Measurements from ENCODE around the gene UBE2E2. TPM values are rescaled to one million over a fixed set of nuclear protein-coding genes. Genes with fewer than 3 reads are reported as not detected.
A peak's percentile ranks its signal among the peaks of the same experiment; 100 is the strongest.

The UBE2E2 gene
- polyA plus RNA-seq, 1 donor from 2014 or later, result 19.8 TPM

- Histone ChIP-seq H3K9me3 (ENCODE audit: low read length) (no peaks in the 10 kb centered on the region), H3K9ac (ENCODE audit: low read length) (no peak overlapping the region), H3K9me2 (ENCODE audit: insufficient read depth, low read length) (no peaks in the 10 kb centered on the region), H4K20me1 (ENCODE audit: insufficient read depth) (no peaks in the 10 kb centered on the region), H2AFZ (ENCODE audit: low read depth, low read length) (no peak overlapping the region), H3K4me3 (ENCODE audit: low read length) (no peak overlapping the region), H3K4me2 (ENCODE audit: low read length) (no peak overlapping the region), H3K27me3 (ENCODE audit: insufficient read depth, low read depth, low read length) (no peaks in the 10 kb centered on the region), H3F3A (ENCODE audit: insufficient read depth, low read length, poor library complexity, severe bottlenecking) (no peaks in the 10 kb centered on the region), H3K36me3 (ENCODE audit: insufficient read depth, low read length) (no peaks in the 10 kb centered on the region), H3K79me2 (replicated peaks; ENCODE audit: insufficient read depth, low read length) (no peaks in the 10 kb centered on the region), H3K27ac (ENCODE audit: low read length) (no peak overlapping the region)
- TF ChIP-seq EZH2 (IDR thresholded peaks at IDR 0.05; ENCODE audit: borderline replicate concordance, insufficient read depth, low read length, poor library complexity, severe bottlenecking), result no peak
- no peak for TF ChIP-seq MXI1 (conservative IDR thresholded peaks at IDR 0.05; ENCODE audit: poor library complexity, severe bottlenecking)
- TF ChIP-seq EP300 (conservative IDR thresholded peaks at IDR 0.05; ENCODE audit: poor library complexity, severe bottlenecking), result no peak
- no peak for TF ChIP-seq POLR2AphosphoS5 (IDR thresholded peaks at IDR 0.05)
- no peak for TF ChIP-seq RAD21 (conservative IDR thresholded peaks at IDR 0.05)
- TF ChIP-seq TAF1 (IDR thresholded peaks at IDR 0.05; ENCODE audit: low read depth), result no peak
- no peak for TF ChIP-seq SMC3 (conservative IDR thresholded peaks at IDR 0.05; ENCODE audit: poor library complexity)
- no peak for TF ChIP-seq CTCF (IDR thresholded peaks at IDR 0.05; ENCODE audit: poor library complexity, severe bottlenecking)
- TF ChIP-seq REST (IDR thresholded peaks at IDR 0.05; ENCODE audit: borderline replicate concordance), result no peak
These were observed 192.0 kb downstream of the UBE2E2 start for GRCh38 chr3:23395115-23395514.

GRCh38 chr3:23396746-23397145 is 193.6 kb downstream of the UBE2E2 start:
- Histone ChIP-seq H3K4me3 (ENCODE audit: low read length) (no peak overlapping the region), H3K9me2 (ENCODE audit: insufficient read depth, low read length) (no peaks in the 10 kb centered on the region), H3K9ac (ENCODE audit: low read length) (no peak overlapping the region), H3K27me3 (ENCODE audit: insufficient read depth, low read depth, low read length) (no peaks in the 10 kb centered on the region), H2AFZ (ENCODE audit: low read depth, low read length) (no peak overlapping the region), H3K9me3 (ENCODE audit: low read length) (no peaks in the 10 kb centered on the region), H3K27ac (ENCODE audit: low read length) (no peak overlapping the region), H3K79me2 (replicated peaks; ENCODE audit: insufficient read depth, low read length) (no peaks in the 10 kb centered on the region), H4K20me1 (ENCODE audit: insufficient read depth) (no peaks in the 10 kb centered on the region), H3K36me3 (ENCODE audit: insufficient read depth, low read length) (no peaks in the 10 kb centered on the region), H3K4me2 (ENCODE audit: low read length) (no peak overlapping the region), H3F3A (ENCODE audit: insufficient read depth, low read length, poor library complexity, severe bottlenecking) (no peaks in the 10 kb centered on the region)
- TF ChIP-seq CTCF (IDR thresholded peaks at IDR 0.05; ENCODE audit: poor library complexity, severe bottlenecking) (no peak), POLR2AphosphoS5 (IDR thresholded peaks at IDR 0.05) (peak; percentile 24)
